SKM-1 treated with dmso at 0.1 percent for 144 hours (cell line): ENCODE measurements around the gene SPNS2.

ENCODE experiments used
- DNase-seq: peaks from one replicate; lab custom pipeline; 2025; ENCODE audit not compliant: unreplicated experiment; lab: John Stamatoyannopoulos, UW

SPNS2 gene

DNA sequence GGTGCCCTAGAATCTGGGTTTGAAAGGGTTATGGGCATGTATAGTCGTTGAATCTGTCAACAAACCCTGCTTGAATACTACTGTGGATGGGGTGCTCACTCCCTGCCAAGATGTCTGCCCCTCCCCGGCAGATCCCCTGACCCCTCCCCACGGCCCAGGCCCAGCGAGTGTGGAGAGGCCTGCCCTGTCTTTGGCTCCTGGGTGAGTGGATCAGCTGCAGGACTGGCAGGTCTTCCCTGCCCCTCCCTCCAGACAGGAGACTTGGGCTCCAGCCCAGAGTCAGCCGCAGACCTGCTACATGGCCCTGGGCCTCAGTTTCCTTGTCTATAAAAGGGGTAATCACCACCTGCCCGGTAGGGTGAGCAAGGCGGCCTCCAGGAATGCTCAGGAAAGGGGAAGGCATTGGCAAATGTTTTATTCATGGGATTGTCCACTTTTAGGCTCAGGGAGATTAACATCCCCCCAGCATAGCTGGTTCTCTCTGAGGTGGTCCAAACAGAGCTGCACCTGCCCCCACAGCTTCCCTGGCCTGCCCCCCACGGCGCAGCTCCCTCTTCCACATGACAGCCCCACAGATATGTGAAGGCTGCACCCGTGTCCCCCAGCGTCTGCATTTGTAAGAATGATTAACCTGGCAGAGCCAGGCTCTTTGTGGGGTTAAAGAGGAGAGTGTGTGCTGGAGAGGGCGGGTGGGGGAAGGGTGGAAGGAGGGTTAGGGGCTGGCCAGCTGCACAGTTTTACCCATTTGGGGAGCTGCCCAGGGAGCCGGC, 18.5 kb upstream of the SPNS2 start:
- no peak for DNase-seq

DNA sequence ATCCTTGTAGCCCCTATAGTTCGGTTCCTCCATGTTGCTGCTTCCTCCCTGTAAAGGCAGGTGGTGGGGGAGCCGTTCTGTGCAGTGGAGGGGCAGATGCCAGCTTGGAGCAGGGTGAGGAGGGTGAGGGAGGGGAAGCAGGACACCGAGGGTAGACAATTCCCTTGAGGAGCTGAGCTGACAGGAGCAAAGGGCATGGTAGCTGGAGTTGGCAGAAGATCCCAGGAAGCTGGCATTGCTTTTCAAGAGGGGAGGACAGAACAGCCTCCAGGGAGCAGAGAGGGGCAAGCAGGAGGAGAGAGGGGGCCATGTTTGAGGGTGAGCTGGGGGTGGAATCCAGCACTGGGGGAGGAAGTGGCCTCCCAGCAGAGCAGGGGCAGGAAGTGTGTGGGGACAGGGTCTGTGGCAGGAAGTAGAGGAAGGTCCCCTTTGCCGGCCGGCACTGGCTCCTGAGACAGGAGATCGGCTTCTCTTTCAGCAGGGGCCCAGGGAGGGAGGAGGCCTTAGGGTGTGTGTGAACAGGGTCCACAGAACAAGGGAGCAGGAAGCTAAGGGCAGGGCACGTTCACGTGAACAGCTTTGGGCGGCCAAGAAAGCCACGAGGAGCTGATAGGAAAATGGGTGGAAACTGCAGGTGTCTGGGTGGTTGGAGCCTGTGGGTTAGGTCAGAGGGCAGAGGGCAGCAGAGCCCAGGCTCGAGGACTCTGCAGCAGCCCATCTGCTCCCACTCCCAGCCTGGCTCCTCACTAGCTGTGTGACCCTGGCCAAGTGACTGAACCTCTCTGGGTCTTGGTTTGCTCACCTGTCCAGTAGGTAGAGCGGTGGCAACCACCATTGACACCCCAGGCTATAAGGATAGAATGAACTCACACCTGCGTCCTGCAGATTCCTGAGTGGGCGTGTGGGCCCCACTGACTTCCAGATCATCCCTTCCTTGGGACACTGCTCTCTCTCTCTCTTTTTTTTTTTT, 17.5 kb upstream of the SPNS2 start:
- peak; percentile 57 for DNase-seq

DNA sequence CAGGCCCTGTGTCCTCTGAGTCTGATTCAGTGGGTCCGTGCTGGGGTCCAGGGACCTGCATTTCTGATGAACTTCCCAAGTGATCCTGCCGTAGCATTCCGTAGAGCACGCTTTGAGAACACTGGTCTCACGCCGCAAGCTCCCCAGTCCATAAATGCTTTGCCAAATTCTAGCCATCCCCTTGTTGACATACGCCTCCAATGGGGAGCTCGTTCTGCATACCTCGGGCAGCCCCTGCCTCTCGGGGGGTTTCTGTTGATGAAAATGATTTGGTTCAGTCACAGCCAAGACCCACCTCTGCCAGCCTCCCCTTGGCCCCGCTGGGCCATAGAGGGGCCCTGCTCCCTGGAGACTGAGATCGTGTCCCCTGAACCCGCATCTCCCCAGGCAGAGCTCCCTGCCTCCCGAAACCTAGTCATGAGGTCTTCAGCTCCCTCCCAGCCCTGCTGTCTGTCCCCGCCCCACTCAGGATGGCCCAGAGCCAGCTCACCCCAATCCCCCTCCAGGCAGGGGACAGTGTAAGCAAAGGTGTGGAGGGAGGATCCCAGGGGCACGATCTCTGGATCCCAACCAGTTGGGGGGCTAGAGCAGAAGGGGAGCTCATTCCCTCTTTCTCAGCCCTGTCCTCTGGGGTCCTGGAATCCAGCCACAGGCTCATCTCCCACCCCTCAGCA, 16.2 kb upstream of the SPNS2 start:
- no peak for DNase-seq

DNA sequence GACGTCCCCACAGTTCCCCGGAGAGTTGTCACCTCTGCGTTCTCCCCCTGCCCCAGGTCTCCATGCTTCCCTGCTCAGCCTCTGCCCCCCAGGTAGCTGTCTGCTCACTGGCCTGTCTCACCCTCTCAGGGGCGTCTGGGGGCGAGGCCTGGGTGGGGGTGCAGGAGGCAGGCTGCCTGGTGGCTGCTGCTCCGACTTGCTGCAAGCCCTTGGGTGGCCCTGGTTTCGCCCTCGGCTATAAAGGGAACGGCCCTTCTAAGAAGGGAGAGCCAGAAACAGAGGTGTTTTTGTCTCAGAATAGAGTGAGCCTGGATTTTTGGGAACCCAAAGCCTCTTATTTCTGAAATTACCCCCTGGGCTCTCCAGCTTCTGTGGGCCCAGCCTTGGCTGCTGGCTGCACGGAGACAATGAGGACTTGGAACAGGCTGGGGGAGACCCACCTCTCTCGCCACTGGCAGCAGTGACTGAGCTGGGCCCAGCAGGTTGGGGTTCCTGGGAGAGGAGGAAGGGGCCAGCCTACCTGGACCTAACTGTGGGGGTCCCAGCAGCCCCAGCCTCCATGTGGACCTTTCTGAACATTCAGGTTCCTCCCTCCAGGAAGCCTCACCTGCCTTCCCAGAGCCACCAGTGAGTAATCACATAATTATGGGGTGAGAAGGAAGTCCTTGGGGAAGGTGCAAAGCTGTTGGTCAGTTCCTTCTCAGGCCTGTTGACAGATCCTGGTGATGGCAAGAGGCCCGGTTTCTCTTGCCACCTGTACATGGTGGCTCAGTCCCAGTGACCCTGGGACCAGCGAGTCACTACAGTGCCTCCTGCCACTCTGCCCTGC, 15.5 kb upstream of the SPNS2 start:
- no peak for DNase-seq

DNA sequence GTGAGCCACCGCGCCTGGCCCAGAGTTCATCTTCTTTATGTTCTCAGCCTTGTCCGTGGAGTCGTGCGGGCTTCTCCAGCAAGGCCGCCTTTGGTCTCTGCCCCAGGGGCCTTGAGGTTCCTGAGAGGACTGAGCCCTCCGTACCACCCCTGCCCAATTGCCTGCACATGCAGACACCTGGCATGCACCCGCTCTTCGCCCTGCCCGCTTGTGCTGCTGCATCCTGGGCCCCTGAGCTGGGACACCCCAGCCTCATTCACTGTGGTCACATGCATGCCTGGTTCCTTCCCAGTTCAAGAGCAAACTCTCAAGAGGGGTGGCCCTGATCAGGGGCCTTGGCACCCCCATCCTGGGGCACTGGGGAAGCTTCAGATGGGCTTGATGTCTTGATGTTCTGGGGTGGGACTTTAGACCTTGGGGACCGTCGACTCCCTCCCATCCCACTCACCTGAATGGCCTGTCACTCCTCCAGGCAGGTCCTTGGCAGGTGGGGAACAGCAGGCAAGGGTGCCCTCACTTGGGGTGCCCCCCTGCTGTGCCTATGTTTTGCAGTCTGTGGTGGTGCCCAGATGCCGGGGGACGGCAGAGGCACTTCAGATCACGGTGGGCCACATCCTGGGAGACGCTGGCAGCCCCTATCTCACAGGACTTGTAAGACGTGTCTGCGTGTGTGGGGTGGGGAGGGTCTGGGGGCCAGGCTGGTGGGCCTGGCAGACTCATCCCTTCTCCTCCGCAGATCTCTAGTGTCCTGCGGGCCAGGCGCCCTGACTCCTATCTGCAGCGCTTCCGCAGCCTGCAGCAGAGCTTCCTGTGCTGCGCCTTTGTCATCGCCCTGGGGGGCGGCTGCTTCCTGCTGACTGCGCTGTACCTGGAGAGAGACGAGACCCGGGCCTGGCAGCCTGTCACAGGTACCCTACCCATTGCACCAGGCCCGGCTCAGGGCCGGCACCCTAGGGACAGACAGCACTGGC, 12.7 kb upstream of the SPNS2 start:
- DNase-seq: no peak

DNA sequence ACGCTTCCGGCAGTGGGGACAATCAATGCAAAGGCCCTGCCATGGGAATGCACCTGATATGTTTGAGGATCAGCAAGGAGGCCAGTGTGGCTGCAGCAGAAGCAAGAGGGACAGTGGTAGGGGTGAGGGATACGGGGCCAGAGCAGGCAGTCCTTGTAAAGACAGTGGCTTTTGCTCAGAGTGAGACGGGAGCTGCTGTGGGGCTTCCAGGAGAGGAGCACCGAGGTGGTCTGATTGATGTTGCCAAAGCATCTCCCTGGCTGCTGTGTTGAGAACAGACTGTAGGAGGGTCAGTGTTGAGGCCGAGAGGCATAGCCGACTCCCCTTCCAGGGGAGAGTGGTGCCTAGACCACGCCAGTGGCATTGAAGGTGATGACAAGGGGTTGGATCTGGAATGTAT, 11.4 kb upstream of the SPNS2 start:
- DNase-seq: no peak

DNA sequence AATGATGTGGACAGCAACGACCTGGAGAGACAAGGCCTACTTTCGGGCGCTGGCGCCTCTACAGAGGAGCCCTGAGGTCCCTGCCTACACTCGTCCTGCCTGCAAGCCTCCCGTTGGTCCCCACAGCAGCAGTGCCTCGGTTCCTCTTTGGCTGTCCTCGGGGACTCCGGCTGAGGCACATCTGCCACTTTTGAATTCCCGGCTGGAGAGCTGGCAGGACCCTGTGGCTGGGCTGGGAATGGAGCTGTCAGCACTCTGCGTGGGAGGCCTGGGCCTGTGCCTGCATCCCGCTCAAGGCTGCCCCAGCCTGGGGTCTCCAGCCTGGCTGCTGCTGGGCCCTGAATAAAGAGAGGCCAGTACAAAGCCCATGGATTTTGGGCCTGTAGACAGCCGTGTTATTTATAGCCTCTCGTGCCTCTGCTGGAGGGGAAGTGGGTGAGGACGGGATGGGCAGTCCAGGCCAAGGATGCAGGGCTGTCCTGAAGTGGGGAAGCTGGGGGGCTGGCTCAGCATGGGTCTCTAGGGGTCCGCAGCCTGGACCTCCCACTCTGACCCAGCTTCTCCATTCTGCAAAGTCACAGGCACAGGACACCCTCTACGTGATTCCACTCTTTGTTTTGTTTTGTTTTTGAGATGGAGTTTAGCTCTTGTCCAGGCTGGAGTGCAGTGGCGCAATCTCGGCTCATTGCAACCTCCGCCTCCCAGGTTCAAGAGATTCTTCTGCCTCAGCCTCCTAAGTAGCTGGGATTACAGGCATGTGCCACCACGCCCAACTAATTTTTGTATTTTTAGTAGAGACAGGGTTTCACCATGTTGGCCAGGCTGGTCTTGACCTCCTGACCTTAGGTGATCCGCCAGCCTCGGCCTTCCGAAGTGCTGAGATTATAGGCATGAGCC, 10.6 kb upstream of the SPNS2 start:
- no peak for DNase-seq

DNA sequence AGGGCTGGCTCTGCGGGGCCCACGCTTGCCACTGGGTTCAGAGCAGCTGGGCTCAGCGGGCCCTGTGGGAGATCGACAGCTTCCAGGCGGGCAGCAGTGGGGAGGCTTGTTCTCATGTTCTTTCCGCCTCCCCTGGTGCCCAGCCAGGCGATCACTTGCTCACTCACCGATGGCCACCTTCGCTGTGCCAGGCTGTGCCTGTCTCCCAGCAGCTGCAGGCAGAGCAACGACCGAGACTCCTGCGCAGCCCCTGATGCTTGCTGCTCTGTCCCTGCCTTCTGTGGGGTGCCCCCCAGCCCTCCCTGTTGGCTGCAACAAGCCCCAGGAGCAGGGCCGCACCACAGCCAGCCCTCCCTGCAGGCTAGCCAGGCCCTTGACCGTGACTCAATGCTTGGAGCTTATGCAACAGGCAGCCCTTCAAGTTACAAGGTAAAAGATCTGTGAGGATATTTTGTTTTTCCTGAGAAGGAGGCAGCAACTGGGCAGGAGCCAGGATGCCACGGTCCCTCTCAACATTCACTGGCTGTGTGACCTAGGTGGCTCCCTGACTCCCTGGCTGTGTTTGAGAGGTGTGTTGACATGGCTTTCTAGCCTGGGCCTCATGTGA, 9.6 kb upstream of the SPNS2 start:
- no peak for DNase-seq

DNA sequence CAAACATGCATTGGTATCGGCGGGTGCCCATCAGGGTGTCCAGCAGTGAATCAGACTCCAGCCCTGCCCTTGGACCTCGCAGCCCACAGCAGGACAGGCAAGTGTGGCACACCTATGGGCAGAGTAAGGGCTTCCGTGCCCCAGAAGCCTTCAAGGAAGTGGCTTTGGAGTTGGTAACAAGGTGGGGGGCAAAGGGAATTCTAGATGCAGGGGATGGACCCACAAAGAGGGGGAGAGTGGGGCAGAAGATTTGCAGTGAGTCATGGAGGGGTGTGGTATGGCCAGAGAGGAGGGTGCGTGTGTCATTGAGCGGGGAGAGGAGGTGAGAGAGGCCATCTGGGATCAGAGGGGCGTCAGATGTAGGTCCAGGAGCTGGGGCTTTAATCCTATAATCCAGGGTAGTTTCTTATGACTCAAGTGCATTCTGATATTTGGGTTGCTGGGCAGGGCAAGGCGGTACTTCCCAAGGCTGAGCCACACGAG, 8.5 kb upstream of the SPNS2 start:
- DNase-seq: no peak

DNA sequence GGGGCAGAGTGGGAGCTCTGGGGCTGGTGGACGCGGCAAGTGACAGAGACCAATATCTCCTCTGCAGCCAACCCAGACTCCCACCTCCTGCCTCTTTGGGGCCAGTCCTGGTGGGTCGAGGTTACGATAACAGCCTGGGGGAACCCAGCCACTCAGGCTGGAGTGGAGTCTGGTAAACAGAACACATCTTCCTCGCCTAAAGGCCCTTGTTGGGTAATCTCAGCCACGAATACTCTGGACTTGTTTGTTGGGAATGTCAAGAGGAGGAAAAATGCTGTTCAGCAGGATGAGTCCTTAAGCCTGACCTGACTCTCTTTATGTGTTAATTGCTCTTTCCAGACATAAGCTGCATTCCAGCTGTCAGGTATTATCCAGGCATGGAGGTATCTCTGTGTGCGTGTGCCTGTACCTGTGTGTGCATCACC, 8.0 kb upstream of the SPNS2 start:
- DNase-seq: no peak

DNA sequence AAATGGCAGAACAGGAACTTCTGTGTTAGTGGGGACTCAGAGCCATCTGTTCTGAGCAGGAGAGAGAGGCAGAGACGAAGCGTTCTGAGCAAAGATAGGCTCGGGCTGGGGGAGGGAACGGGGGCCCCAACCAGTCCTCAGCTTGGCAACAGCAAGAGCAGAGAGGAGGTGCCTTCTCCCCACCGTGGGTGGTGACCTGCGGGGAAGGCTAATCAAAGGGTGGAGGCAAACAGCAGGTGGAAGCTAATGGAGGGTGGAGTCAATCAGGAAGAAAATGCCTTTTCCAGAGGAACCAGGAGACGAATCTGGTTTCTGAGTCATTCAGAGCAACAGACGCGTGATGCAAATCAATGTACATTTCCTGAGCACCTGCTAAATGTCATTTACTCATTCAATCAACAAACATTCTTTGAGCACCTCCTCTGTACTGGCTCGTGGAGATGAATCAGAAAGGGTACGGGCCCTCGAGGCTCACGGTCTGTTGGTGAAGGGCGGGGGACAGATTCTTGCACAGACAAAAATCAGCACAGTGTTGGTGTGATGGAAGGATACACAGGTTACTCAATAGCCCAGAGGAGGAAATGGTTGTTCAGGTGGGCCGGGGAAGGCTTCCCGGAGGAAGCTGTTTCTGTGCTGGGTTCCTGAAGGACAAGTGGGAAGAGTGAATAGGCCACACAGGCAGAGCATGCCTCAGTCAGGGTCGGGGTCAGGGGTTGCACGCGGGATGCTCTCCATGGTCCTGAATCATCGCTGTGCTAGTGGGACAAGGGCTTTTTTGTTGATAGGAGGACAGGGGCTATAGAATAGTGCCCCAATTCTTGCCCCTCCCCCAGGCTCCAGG, 5.7 kb upstream of the SPNS2 start:
- no peak for DNase-seq

DNA sequence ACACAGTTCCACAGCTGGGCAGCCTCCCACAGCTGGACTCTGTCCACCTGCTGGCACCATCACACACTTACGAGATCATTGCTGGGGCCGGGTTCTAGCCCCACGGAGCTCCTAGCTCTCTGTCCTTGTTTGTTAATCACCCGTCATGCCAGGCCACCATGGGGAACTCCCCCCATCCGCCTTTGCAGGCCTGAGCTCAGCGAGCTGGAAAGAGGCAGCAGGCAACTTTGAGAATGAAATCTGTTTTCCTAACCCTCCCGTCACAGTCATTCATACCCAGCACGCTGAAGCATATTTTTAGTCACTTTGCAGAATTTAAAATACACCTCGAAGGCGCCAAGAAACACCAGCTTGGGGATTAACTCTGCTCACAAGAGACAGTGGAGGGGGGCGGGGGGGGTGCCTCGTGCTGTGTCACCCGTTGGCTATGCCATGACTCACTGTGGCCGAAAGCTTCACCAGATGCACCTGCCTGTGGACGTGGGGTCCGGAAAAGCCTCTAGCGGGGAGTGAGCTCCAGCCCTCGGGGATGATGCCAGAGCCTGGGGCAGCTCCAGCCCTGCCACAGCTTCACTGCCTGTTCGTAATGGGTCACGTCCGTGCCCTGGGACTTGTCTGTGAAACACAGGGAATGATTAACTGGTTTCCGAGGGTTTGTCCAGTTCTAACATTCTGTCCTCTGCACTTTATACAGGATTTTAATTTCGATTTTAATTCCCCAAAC, 1.4 kb upstream of the SPNS2 start:
- no peak for DNase-seq

DNA sequence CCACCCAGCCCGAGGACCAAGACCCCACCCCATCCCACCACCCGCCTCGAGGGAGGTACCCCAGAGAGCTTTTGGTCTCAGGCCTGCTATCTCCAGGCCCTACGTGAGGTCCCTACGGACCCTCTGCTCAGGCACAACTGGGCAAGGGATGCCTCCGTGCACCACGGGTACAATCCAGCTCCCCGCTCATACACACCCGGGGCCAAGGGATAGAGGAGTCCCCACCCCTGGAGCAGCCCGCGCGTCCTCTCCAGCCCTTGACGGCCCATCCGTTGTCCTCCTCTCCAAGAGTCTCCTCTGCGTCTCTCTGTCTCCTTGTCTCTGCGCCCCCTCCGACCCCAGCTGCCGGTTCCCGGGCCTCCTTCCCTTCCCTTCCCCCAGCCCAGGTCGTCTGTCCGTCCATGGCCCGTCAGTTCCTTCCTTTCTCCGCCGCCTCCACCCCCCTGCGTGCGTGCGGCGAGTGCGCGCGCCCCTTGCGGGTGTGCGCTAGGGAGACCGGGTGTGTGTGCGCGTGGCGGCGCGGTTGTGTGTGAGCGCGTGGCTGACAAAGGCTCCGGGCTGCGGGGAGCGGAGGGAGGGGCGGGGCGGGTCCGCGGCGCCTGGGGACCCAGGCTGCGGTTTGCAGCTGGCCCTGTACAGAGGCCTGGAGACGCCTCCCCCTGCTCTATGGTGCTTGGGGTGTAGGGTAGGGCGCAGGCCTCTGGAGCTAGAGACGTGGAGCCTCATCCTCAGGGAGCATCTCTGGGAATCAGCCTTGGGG, 930 bp downstream of the SPNS2 start:
- DNase-seq: peak; percentile 30

DNA sequence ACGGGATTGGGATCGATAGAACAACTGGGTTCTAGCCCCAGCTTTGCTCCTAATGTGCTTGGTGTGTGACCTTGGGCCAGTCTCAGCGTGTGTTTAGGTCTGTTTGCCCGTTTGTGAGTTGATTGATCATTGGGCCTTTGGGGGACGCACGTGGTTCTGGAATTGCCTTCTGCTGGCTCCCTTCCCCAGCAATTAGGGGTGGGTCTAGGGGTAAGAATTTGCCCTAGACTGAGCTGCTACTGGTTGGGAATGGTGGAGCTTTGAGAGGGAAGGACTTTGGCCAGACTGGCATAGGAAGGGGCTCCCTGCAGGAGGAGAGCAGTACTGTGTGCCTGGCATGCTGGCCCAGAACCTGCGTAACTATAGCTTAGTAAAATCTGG, 1.5 kb downstream of the SPNS2 start:
- DNase-seq: no peak

DNA sequence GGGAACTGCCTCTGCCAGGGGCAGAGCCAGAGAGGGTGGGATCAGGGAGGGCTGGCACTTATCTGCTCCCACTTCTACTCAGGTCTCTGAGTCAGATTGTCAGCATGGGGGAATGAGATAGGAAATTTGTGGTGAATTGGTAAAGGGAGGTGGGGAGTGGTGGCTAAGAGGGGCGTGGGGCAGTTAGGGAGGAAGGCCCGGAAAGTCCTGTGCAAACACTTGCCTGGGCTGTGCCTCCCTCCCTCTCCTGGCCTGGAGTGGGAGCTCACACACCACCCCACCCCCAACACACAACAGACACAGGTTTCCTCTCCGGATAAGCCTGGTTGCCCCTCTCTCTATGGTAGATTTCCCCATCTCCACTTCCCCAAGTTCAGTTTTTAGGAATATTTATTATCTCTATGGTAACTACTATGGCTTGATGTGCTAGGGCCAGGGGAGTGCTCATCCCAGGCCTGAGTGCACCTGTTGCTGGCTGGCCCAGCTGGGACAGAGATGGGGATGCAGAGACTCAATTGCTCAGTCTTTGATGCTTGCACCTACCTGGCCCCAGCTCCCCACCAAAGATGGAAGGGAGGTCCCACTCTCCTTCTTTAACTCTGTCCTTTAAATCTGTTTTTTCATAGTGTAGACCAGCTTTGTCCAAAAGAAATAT, 2.7 kb downstream of the SPNS2 start:
- DNase-seq: no peak
